Measurements from ENCODE around the gene CGNL1.

Gene CGNL1

GRCh38 chr15:57500979-57501576 lies 124.8 kb downstream of the CGNL1 start:
- DNase-seq (no peak), ATAC-seq (peak; percentile 35)
- Mint-ChIP-seq H3K27me3 (no peaks in the 10 kb centered on the region), H3K4me1 (no peaks in the 10 kb centered on the region), H3K9me3 (no peaks in the 10 kb centered on the region), H3K27ac (no peak overlapping the region), H3K4me3 (no peak overlapping the region)

- Mint-ChIP-seq H3K27me3 (no peaks in the 10 kb centered on the region), H3K4me1 (no peaks in the 10 kb centered on the region), H3K27ac (peak overlapping the region in 1 of 2 donors; percentile 35), H3K4me3 (no peak overlapping the region), H3K9me3 (no peaks in the 10 kb centered on the region)
- DNase-seq (no peak), ATAC-seq (no peak)
Measured at GRCh38 chr15:57502116-57502515, 125.8 kb downstream of the CGNL1 start.

- no peaks in the 10 kb centered on the region for H3K4me1 Mint-ChIP-seq
- H3K27ac Mint-ChIP-seq = peak overlapping the region in 1 of 2 donors; percentile 38
- no peak for DNase-seq
Measured at GRCh38 chr15:57503051-57503702, 126.9 kb downstream of the CGNL1 start.

GRCh38 chr15:57503911-57504598 lies 127.8 kb downstream of the CGNL1 start:
- ATAC-seq (no peak), DNase-seq (no peak)
- H3K9me3 Mint-ChIP-seq = no peaks in the 10 kb centered on the region
- no peak overlapping the region for H3K27ac Mint-ChIP-seq
- H3K27me3 Mint-ChIP-seq = no peaks in the 10 kb centered on the region
- no peak overlapping the region for H3K4me3 Mint-ChIP-seq
- no peaks in the 10 kb centered on the region for H3K4me1 Mint-ChIP-seq

More at GRCh38 chr15:57503051-57503702, 126.9 kb downstream of the CGNL1 start:
- no peak for ATAC-seq
- Mint-ChIP-seq H3K4me3 (no peak overlapping the region), H3K9me3 (no peaks in the 10 kb centered on the region), H3K27me3 (no peaks in the 10 kb centered on the region)

DNA sequence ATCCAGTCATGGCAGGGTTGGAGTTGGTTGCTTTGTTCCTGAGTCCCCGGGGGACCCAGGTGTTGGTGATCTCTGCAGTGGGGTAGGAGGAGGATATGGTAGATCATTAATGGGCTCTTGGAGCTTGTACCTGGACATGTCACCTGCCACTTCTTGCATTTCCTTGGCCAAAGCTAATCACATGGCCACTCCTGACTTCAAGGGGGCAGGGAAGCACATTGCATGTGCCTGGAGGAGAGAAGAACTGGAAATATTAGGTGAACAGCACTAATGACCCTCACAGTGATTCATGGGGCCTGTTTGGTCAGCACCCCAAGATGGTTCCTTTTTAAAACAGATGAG lies 128.3 kb downstream of the CGNL1 start:
- Mint-ChIP-seq H3K4me1 (no peaks in the 10 kb centered on the region), H3K4me3 (no peak overlapping the region), H3K9me3 (no peaks in the 10 kb centered on the region), H3K27ac (no peak overlapping the region), H3K27me3 (no peaks in the 10 kb centered on the region)
- no peak for DNase-seq
- ATAC-seq = no peak

- no peaks in the 10 kb centered on the region for H3K27me3 Mint-ChIP-seq
- H3K9me3 Mint-ChIP-seq = no peaks in the 10 kb centered on the region
- ATAC-seq (no peak), DNase-seq (no peak)
- no peak overlapping the region for H3K27ac Mint-ChIP-seq
- no peak overlapping the region for H3K4me3 Mint-ChIP-seq
- H3K4me1 Mint-ChIP-seq = no peaks in the 10 kb centered on the region
Measured at GRCh38 chr15:57505056-57505715, 128.9 kb downstream of the CGNL1 start.

GRCh38 chr15:57505949-57506391 lies 129.7 kb downstream of the CGNL1 start:
- no peak for DNase-seq
- Mint-ChIP-seq H3K4me3 (no peak overlapping the region), H3K4me1 (no peaks in the 10 kb centered on the region), H3K27ac (no peak overlapping the region), H3K27me3 (no peaks in the 10 kb centered on the region), H3K9me3 (no peaks in the 10 kb centered on the region)
- no peak for ATAC-seq

- H3K27me3 Mint-ChIP-seq = no peaks in the 10 kb centered on the region
- H3K4me3 Mint-ChIP-seq = no peak overlapping the region
- H3K4me1 Mint-ChIP-seq = no peaks in the 10 kb centered on the region
- ATAC-seq (no peak), DNase-seq (no peak)
- no peaks in the 10 kb centered on the region for H3K9me3 Mint-ChIP-seq
- H3K27ac Mint-ChIP-seq = no peak overlapping the region
Measured at GRCh38 chr15:57506422-57506821, 130.1 kb downstream of the CGNL1 start.

GRCh38 chr15:57507111-57507510 lies 130.8 kb downstream of the CGNL1 start:
- H3K27ac Mint-ChIP-seq = no peak overlapping the region
- H3K4me3 Mint-ChIP-seq = no peak overlapping the region
- no peaks in the 10 kb centered on the region for H3K4me1 Mint-ChIP-seq
- no peaks in the 10 kb centered on the region for H3K27me3 Mint-ChIP-seq
- DNase-seq (no peak), ATAC-seq (no peak)
- no peaks in the 10 kb centered on the region for H3K9me3 Mint-ChIP-seq

- Mint-ChIP-seq H3K27me3 (no peaks in the 10 kb centered on the region), H3K4me3 (no peak overlapping the region), H3K9me3 (no peaks in the 10 kb centered on the region), H3K4me1 (no peaks in the 10 kb centered on the region), H3K27ac (no peak overlapping the region)
- no peak for ATAC-seq
- no peak for DNase-seq
Measured at GRCh38 chr15:57509126-57509525, 132.8 kb downstream of the CGNL1 start.

GRCh38 chr15:57509965-57510364 lies 133.7 kb downstream of the CGNL1 start:
- H3K4me1 Mint-ChIP-seq = no peaks in the 10 kb centered on the region
- ATAC-seq (no peak), DNase-seq (no peak)
- H3K27me3 Mint-ChIP-seq = no peaks in the 10 kb centered on the region
- H3K27ac Mint-ChIP-seq = no peak overlapping the region
- no peaks in the 10 kb centered on the region for H3K9me3 Mint-ChIP-seq
- H3K4me3 Mint-ChIP-seq = no peak overlapping the region

- Mint-ChIP-seq H3K4me3 (no peak overlapping the region), H3K27ac (no peak overlapping the region)
- no peak for DNase-seq
Measured at GRCh38 chr15:57510647-57511046, 134.3 kb downstream of the CGNL1 start.

GRCh38 chr15:57516327-57517029 lies 140.2 kb downstream of the CGNL1 start:
- Mint-ChIP-seq H3K27me3 (no peaks in the 10 kb centered on the region), H3K4me3 (no peak overlapping the region), H3K4me1 (no peaks in the 10 kb centered on the region), H3K9me3 (no peaks in the 10 kb centered on the region), H3K27ac (no peak overlapping the region)
- DNase-seq (no peak), ATAC-seq (no peak)

More at GRCh38 chr15:57510647-57511046, 134.3 kb downstream of the CGNL1 start:
- ATAC-seq = no peak
- H3K9me3 Mint-ChIP-seq = no peaks in the 10 kb centered on the region
- H3K27me3 Mint-ChIP-seq = no peaks in the 10 kb centered on the region
- no peaks in the 10 kb centered on the region for H3K4me1 Mint-ChIP-seq

GRCh38 chr15:57517030-57517671 lies 140.8 kb downstream of the CGNL1 start:
- Mint-ChIP-seq H3K27ac (no peak overlapping the region), H3K9me3 (no peaks in the 10 kb centered on the region), H3K4me3 (no peak overlapping the region), H3K4me1 (no peaks in the 10 kb centered on the region), H3K27me3 (no peaks in the 10 kb centered on the region)
- no peak for ATAC-seq
- DNase-seq = no peak

DNA sequence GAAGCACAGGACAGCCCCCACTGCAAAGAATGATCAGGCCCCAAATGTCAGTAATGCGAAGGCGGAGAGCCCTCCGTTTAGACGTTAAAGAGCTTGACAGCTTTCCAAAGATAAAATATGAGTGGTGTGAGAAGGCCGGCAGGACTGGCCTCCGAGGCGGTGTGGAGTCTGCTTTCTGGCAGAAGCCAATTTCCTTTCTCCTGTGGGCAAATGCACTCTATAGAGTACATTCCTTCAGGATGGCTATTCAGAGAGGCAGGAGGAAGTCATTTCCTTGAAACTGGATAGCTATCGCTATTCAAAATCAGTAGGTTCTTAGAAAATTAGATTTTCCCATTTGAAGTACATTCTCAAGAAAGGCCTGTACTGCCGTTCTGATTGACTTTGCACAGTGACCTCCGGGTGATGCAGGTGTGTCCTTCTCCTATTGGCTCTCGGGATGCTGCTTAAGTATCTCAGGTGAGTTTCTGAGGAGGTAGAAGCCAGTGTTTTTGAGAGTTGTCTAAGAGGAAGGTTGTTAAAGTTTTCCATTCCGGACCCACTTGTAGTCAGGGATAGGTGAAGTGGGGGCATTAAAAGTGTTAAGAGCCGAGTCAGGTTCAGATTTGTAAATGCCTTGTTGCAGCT lies 142.6 kb downstream of the CGNL1 start:
- H3K27ac Mint-ChIP-seq = no peak overlapping the region
- H3K9me3 Mint-ChIP-seq = no peaks in the 10 kb centered on the region
- DNase-seq = no peak
- no peaks in the 10 kb centered on the region for H3K4me1 Mint-ChIP-seq
- no peak overlapping the region for H3K4me3 Mint-ChIP-seq
- no peaks in the 10 kb centered on the region for H3K27me3 Mint-ChIP-seq
- no peak for ATAC-seq

Measured in stimulated activated naive CD8-positive, alpha-beta T cell treated with anti-CD3 and anti-CD28 coated beads, Interleukin-15, amount 100 ng/mL, for 72 hours (primary cell).